HEK293 (cell line): ENCODE measurements around the gene WNT8B.

Experiments
- ATF2 ChIP-seq: fragments of 450-650 bp; formaldehyde crosslinking; IDR thresholded peaks from 2 replicates; pipeline ENCODE4 v1.5.1; 2016; ENCODE audit warnings: missing biosample characterization, missing genetic modification characterization, low read depth
- BCL11A ChIP-seq: fragments of 450-650 bp; formaldehyde crosslinking; IDR thresholded peaks from 2 replicates; pipeline ENCODE4 v1.5.1; 2016; ENCODE audit warnings: low read depth, missing biosample characterization, missing genetic modification characterization
- BCL11B ChIP-seq: fragments of 450-650 bp; formaldehyde crosslinking; IDR thresholded peaks from 2 replicates; pipeline ENCODE4 v1.5.1; 2016; ENCODE audit warnings: low read depth, missing biosample characterization, missing genetic modification characterization
- GLIS1 ChIP-seq: fragments of 450-650 bp; formaldehyde crosslinking; IDR thresholded peaks from 2 replicates; pipeline ENCODE4 v1.5.1; 2016; ENCODE audit warnings: missing biosample characterization, missing genetic modification characterization
- INSM2 ChIP-seq: fragments of 450-650 bp; formaldehyde crosslinking; IDR thresholded peaks from 2 replicates; pipeline ENCODE4 v1.5.1; 2016; ENCODE audit warnings: missing biosample characterization, missing genetic modification characterization
- KLF1 ChIP-seq: fragments of 450-650 bp; formaldehyde crosslinking; IDR thresholded peaks from 2 replicates; pipeline ENCODE4 v1.5.1; 2016; ENCODE audit warnings: missing biosample characterization, missing genetic modification characterization
- KLF10 ChIP-seq: fragments of 450-650 bp; IDR thresholded peaks from 2 replicates; pipeline ENCODE4 v1.5.1; 2018; ENCODE audit warnings: missing biosample characterization, mild to moderate bottlenecking, missing genetic modification characterization
- KLF17 ChIP-seq: fragments of 450-650 bp; formaldehyde crosslinking; IDR thresholded peaks from 2 replicates; pipeline ENCODE4 v1.5.1; 2016; ENCODE audit warnings: missing biosample characterization, missing genetic modification characterization
- KLF8 ChIP-seq: fragments of 450-650 bp; formaldehyde crosslinking; IDR thresholded peaks from 2 replicates; pipeline ENCODE4 v1.5.1; 2016; ENCODE audit warnings: missing biosample characterization, missing genetic modification characterization
- MYNN ChIP-seq: fragments of 450-650 bp; formaldehyde crosslinking; IDR thresholded peaks from 2 replicates; pipeline ENCODE4 v1.5.1; 2016; ENCODE audit warnings: missing biosample characterization, missing genetic modification characterization, borderline replicate concordance
- MZF1 ChIP-seq: fragments of 450-650 bp; formaldehyde crosslinking; IDR thresholded peaks from 2 replicates; pipeline ENCODE4 v1.5.1; 2017; ENCODE audit warnings: missing biosample characterization, missing genetic modification characterization, borderline replicate concordance
- PRDM6 ChIP-seq: fragments of 450-650 bp; formaldehyde crosslinking; IDR thresholded peaks from 2 replicates; pipeline ENCODE4 v1.5.1; 2017; ENCODE audit warnings: missing biosample characterization, missing genetic modification characterization
- SALL2 ChIP-seq: fragments of 450-650 bp; formaldehyde crosslinking; IDR thresholded peaks from 2 replicates; pipeline ENCODE4 v1.5.0; 2017; ENCODE audit warnings: missing biosample characterization, mild to moderate bottlenecking, missing genetic modification characterization, borderline replicate concordance
- ZBTB20 ChIP-seq: fragments of 450-650 bp; formaldehyde crosslinking; IDR thresholded peaks from 2 replicates; pipeline ENCODE4 v1.5.1; 2016; ENCODE audit warnings: missing biosample characterization, missing genetic modification characterization
- ZBTB21 ChIP-seq: fragments of 450-650 bp; formaldehyde crosslinking; IDR thresholded peaks from 2 replicates; pipeline ENCODE4 v1.5.1; 2017; ENCODE audit warnings: missing biosample characterization, missing genetic modification characterization
- ZBTB48 ChIP-seq: fragments of 450-650 bp; formaldehyde crosslinking; IDR thresholded peaks from 2 replicates; pipeline ENCODE4 v1.5.1; 2016; ENCODE audit warnings: missing biosample characterization, missing genetic modification characterization
- ZBTB8A ChIP-seq: fragments of 450-650 bp; formaldehyde crosslinking; IDR thresholded peaks from 2 replicates; pipeline ENCODE4 v1.5.1; 2016; ENCODE audit warnings: missing biosample characterization, missing genetic modification characterization
- ZIC2 ChIP-seq: fragments of 450-650 bp; formaldehyde crosslinking; IDR thresholded peaks from 2 replicates; pipeline ENCODE4 v1.5.1; 2016; ENCODE audit warnings: missing biosample characterization, missing genetic modification characterization
- ZNF350 ChIP-seq: fragments of 450-650 bp; formaldehyde crosslinking; IDR thresholded peaks from 2 replicates; pipeline ENCODE4 v1.5.0; 2017; ENCODE audit warnings: missing biosample characterization, mild to moderate bottlenecking, missing genetic modification characterization
- ZNF354C ChIP-seq: fragments of 450-650 bp; formaldehyde crosslinking; IDR thresholded peaks from 2 replicates; pipeline ENCODE4 v1.5.1; 2016; ENCODE audit warnings: missing biosample characterization, missing genetic modification characterization, low read depth, borderline replicate concordance
- ZNF362 ChIP-seq: fragments of 450-650 bp; formaldehyde crosslinking; IDR thresholded peaks from 2 replicates; pipeline ENCODE4 v1.5.1; 2016; ENCODE audit warnings: missing biosample characterization, missing genetic modification characterization
- ZNF391 ChIP-seq: fragments of 450-650 bp; formaldehyde crosslinking; IDR thresholded peaks from 2 replicates; pipeline ENCODE4 v1.5.1; 2016; ENCODE audit warnings: low read depth, missing biosample characterization, missing genetic modification characterization, borderline replicate concordance
- ZNF433 ChIP-seq: fragments of 450-650 bp; formaldehyde crosslinking; IDR thresholded peaks from 2 replicates; pipeline ENCODE4 v1.5.1; 2016; ENCODE audit warnings: missing biosample characterization, missing genetic modification characterization, low read depth
- ZNF514 ChIP-seq: fragments of 450-650 bp; formaldehyde crosslinking; IDR thresholded peaks from 2 replicates; pipeline ENCODE4 v1.5.1; 2016; ENCODE audit warnings: missing biosample characterization, missing genetic modification characterization
- ZNF529 ChIP-seq: fragments of 450-650 bp; formaldehyde crosslinking; IDR thresholded peaks from 2 replicates; pipeline ENCODE4 v1.5.1; 2017; ENCODE audit warnings: missing genetic modification characterization, missing biosample characterization; ENCODE audit not compliant: insufficient replicate concordance
- ZNF530 ChIP-seq: fragments of 450-650 bp; formaldehyde crosslinking; IDR thresholded peaks from 2 replicates; pipeline ENCODE4 v1.5.1; 2016; ENCODE audit warnings: low read depth, missing biosample characterization, missing genetic modification characterization
- ZNF585B ChIP-seq: fragments of 450-650 bp; formaldehyde crosslinking; IDR thresholded peaks from 2 replicates; pipeline ENCODE4 v1.5.1; 2016; ENCODE audit warnings: missing biosample characterization, missing genetic modification characterization
- ZNF623 ChIP-seq: fragments of 450-650 bp; formaldehyde crosslinking; IDR thresholded peaks from 2 replicates; pipeline ENCODE4 v1.5.1; 2016; ENCODE audit warnings: missing biosample characterization, missing genetic modification characterization
- ZNF645 ChIP-seq: fragments of 450-650 bp; formaldehyde crosslinking; IDR thresholded peaks from 2 replicates; pipeline ENCODE4; 2016; ENCODE audit warnings: missing biosample characterization, missing genetic modification characterization
- ZNF660 ChIP-seq: fragments of 450-650 bp; IDR thresholded peaks from 2 replicates; pipeline ENCODE4 v1.5.1; 2018; ENCODE audit warnings: missing biosample characterization, mild to moderate bottlenecking, missing genetic modification characterization
- ZNF664 ChIP-seq: fragments of 450-650 bp; formaldehyde crosslinking; IDR thresholded peaks from 2 replicates; pipeline ENCODE4 v1.5.1; 2016; ENCODE audit warnings: missing biosample characterization, missing genetic modification characterization
- ZNF777 ChIP-seq: fragments of 450-650 bp; formaldehyde crosslinking; IDR thresholded peaks from 2 replicates; pipeline ENCODE4 v1.5.1; 2017; ENCODE audit warnings: missing biosample characterization, missing genetic modification characterization, borderline replicate concordance

Gene WNT8B

GRCh38 chr10:100433253-100434240 is 29.3 kb upstream of the WNT8B start (continued):
- TF ChIP-seq ZNF362 = no peak
- peak; percentile 89 for TF ChIP-seq ZNF660 (tag by site-specific recombination)
- peak; percentile 65; the same call in 1 of the 2 replicates for TF ChIP-seq ZBTB48 (tag by site-specific recombination)
- no peak for TF ChIP-seq PRDM6 (tag by site-specific recombination)
- no peak for TF ChIP-seq ATF2 (tag by site-specific recombination)
- no peak for TF ChIP-seq KLF1 (tag by site-specific recombination)
- no peak for TF ChIP-seq ZNF645 (tag by site-specific recombination)
- TF ChIP-seq ZNF777 (tag by site-specific recombination) = no peak
- TF ChIP-seq ZIC2 (tag by site-specific recombination) = no peak
- TF ChIP-seq ZNF585B (tag by site-specific recombination) = no peak
- TF ChIP-seq ZNF391 = peak; percentile 83; the same call in 1 of the 2 replicates
- 0 out of 2 replicates have a peak, but pooled peaks have one; percentile 17 for TF ChIP-seq ZBTB20 (tag by site-specific recombination)
- no peak for TF ChIP-seq ZNF514 (tag by site-specific recombination)
- 0 out of 2 replicates have a peak, but pooled peaks have one; percentile 14 for TF ChIP-seq ZNF664 (tag by site-specific recombination)
- TF ChIP-seq ZNF529 = no peak
- no peak for TF ChIP-seq ZNF433 (tag by site-specific recombination)
- TF ChIP-seq ZNF530 (tag by site-specific recombination) = no peak
- TF ChIP-seq KLF10 (tag by site-specific recombination) = no peak
- no peak for TF ChIP-seq ZNF354C
- no peak for TF ChIP-seq ZNF623 (tag by site-specific recombination)
- TF ChIP-seq ZBTB21 (tag by site-specific recombination) = no peak
- no peak for TF ChIP-seq MZF1
- TF ChIP-seq GLIS1 (tag by site-specific recombination) = no peak
- no peak for TF ChIP-seq SALL2 (tag by site-specific recombination)
- no peak for TF ChIP-seq BCL11B (tag by site-specific recombination)
- TF ChIP-seq ZBTB8A = peak; percentile 64
- TF ChIP-seq KLF8 (tag by site-specific recombination) = no peak
- no peak for TF ChIP-seq MYNN (tag by site-specific recombination)
- TF ChIP-seq KLF17 (tag by site-specific recombination) = peak; percentile 76; the same call in 1 of the 2 replicates
- no peak for TF ChIP-seq ZNF350 (tag by site-specific recombination)
- TF ChIP-seq BCL11A (tag by site-specific recombination) = no peak
- TF ChIP-seq INSM2 (tag by site-specific recombination) = no peak
